H9 (cell line): Measurements from ENCODE around the gene LASP1. TPM values are rescaled to one million over a fixed set of nuclear protein-coding genes. Genes with fewer than 3 reads are reported as not detected.

ENCODE experiments used
- DNase-seq: peaks from one replicate; pipeline ENCODE4 v3.0.0-alpha.2; 2017
- H2AFZ ChIP-seq: one replicate; pipeline ENCODE4 v1.6.1; 2013; ENCODE audit warnings: mild to moderate bottlenecking, low read length, control low read depth, moderate library complexity
- H2AK5ac ChIP-seq: 2 replicates; pipeline ENCODE4 v1.6.1; 2013; ENCODE audit warnings: low read length, control low read depth, mixed read lengths; ENCODE audit not compliant: insufficient read length
- H2BK120ac ChIP-seq: one replicate; pipeline ENCODE4 v1.6.1; 2013; ENCODE audit warnings: low read depth, mild to moderate bottlenecking, low read length, control low read depth, inconsistent platforms; ENCODE audit not compliant: poor library complexity, severe bottlenecking
- H2BK12ac ChIP-seq: 2 replicates; pipeline ENCODE4 v1.6.1; 2013; ENCODE audit warnings: low read length, control low read depth, mixed read lengths, low read depth; ENCODE audit not compliant: insufficient read length
- H2BK15ac ChIP-seq: 2 replicates; pipeline ENCODE4 v1.6.1; 2013; ENCODE audit warnings: low read depth, low read length, control low read depth
- H2BK20ac ChIP-seq: one replicate; pipeline ENCODE4 v1.6.1; 2013; ENCODE audit warnings: low read depth, mild to moderate bottlenecking, low read length, control low read depth, inconsistent platforms; ENCODE audit not compliant: poor library complexity, severe bottlenecking
- H2BK5ac ChIP-seq: 2 replicates; pipeline ENCODE4 v1.6.1; 2013; ENCODE audit warnings: low read length, control low read depth, mixed read lengths; ENCODE audit not compliant: insufficient read length
- H3K14ac ChIP-seq: 2 replicates; pipeline ENCODE4 v1.6.1; 2013; ENCODE audit warnings: low read length, control low read depth; ENCODE audit not compliant: insufficient read depth
- H3K18ac ChIP-seq: 2 replicates; pipeline ENCODE4 v1.6.1; 2013; ENCODE audit warnings: low read depth, mild to moderate bottlenecking, mixed read lengths, low read length, control low read depth; ENCODE audit not compliant: insufficient read length
- H3K23ac ChIP-seq: 2 replicates; pipeline ENCODE4 v1.6.1; 2013; ENCODE audit warnings: low read length, control low read depth, mixed read lengths, low read depth; ENCODE audit not compliant: insufficient read length
- H3K23me2 ChIP-seq: 2 replicates; pipeline ENCODE4 v1.6.1; 2013; ENCODE audit warnings: low read depth, mild to moderate bottlenecking, mixed read lengths, low read length, control low read depth; ENCODE audit not compliant: insufficient read length, poor library complexity, severe bottlenecking
- H3K27ac ChIP-seq: 2 replicates; pipeline ENCODE4 v1.5.1; 2013; ENCODE audit warnings: low read length, control low read depth, mixed read lengths, low read depth; ENCODE audit not compliant: insufficient read length
- H3K27me3 ChIP-seq: 2 replicates; pipeline ENCODE4 v1.6.1; 2013; ENCODE audit warnings: low read length, control low read depth, inconsistent platforms; ENCODE audit not compliant: insufficient read depth
- H3K4ac ChIP-seq: 2 replicates; pipeline ENCODE4 v1.6.1; 2013; ENCODE audit warnings: low read depth, mild to moderate bottlenecking, control low read depth, inconsistent platforms, low read length, moderate library complexity
- H3K4me1 ChIP-seq: 2 replicates; pipeline ENCODE4 v1.6.1; 2013; ENCODE audit warnings: low read length, control low read depth, inconsistent platforms; ENCODE audit not compliant: insufficient read depth
- H3K4me2 ChIP-seq: 2 replicates; pipeline ENCODE4 v1.6.1; 2013; ENCODE audit warnings: low read length, control low read depth, mixed read lengths; ENCODE audit not compliant: insufficient read length, insufficient read depth
- H3K56ac ChIP-seq: 2 replicates; pipeline ENCODE4 v1.6.1; 2013; ENCODE audit warnings: low read depth, mild to moderate bottlenecking, mixed read lengths, low read length, control low read depth; ENCODE audit not compliant: insufficient read length
- H3K79me1 ChIP-seq: 2 replicates; pipeline ENCODE4 v1.6.1; 2013; ENCODE audit warnings: low read depth, mild to moderate bottlenecking, moderate library complexity, low read length, control low read depth, inconsistent platforms; ENCODE audit not compliant: insufficient read depth, poor library complexity, severe bottlenecking
- H3K79me2 ChIP-seq: 2 replicates; pipeline ENCODE4 v1.6.1; 2013; ENCODE audit warnings: low read length, control low read depth, inconsistent platforms; ENCODE audit not compliant: insufficient read depth
- H3K9ac ChIP-seq: 2 replicates; pipeline ENCODE4 v1.6.1; 2013; ENCODE audit warnings: low read length, control low read depth, mixed read lengths; ENCODE audit not compliant: insufficient read length; ENCODE audit errors: extremely low read depth
- H3K9me3 ChIP-seq: one replicate; pipeline ENCODE4 v1.6.1; 2013; ENCODE audit warnings: low read depth, low read length, inconsistent platforms; ENCODE audit not compliant: control insufficient read depth
- H3T11ph ChIP-seq: one replicate; pipeline ENCODE4 v1.6.1; 2013; ENCODE audit warnings: mild to moderate bottlenecking, low read length, control low read depth, inconsistent platforms
- H4K20me1 ChIP-seq: one replicate; pipeline ENCODE4 v1.6.1; 2013; ENCODE audit not compliant: control insufficient read depth, insufficient read length, insufficient read depth
- H4K5ac ChIP-seq: 2 replicates; pipeline ENCODE4 v1.6.1; 2013; ENCODE audit warnings: low read depth, mild to moderate bottlenecking, mixed read lengths, low read length, control low read depth; ENCODE audit not compliant: insufficient read length
- H4K8ac ChIP-seq: replicated peaks from 2 replicates; pipeline ENCODE4 v1.6.1; 2013; ENCODE audit warnings: low read length, control low read depth, mixed read lengths, low read depth; ENCODE audit not compliant: insufficient read length
- H4K91ac ChIP-seq: 2 replicates; pipeline ENCODE4 v1.6.1; 2013; ENCODE audit warnings: low read depth, mild to moderate bottlenecking, moderate library complexity, mixed read lengths, low read length, control low read depth; ENCODE audit not compliant: insufficient read length
- H3K27ac Mint-ChIP-seq, 3 experiments: 2 replicates in 2 of 3; 3 replicates in 1 of 3; pipeline ENCODE4 v1.8.0; 2020 to 2021; ENCODE audit warnings: mixed read lengths in 3 of 3, mild to moderate bottlenecking in 1 of 3, moderate library complexity in 1 of 3
- H3K27me3 Mint-ChIP-seq: 2 replicates; pipeline ENCODE4 v1.8.0; 2021; ENCODE audit warnings: low read depth, mild to moderate bottlenecking, moderate library complexity, mixed read lengths
- H3K36me3 Mint-ChIP-seq, 3 experiments: 2 replicates in 2 of 3; 3 replicates in 1 of 3; pipeline ENCODE4 v1.8.0; 2020 to 2021; ENCODE audit warnings: low read depth in 3 of 3, mixed read lengths in 3 of 3; ENCODE audit not compliant: insufficient read depth in 1 of 3
- H3K4me1 Mint-ChIP-seq, 2 experiments: 2 replicates each; pipeline ENCODE4 v1.8.0; 2020; ENCODE audit warnings: mixed read lengths in 2 of 2
- H3K4me3 Mint-ChIP-seq, 2 experiments: 2 replicates in 1 of 2; 3 replicates in 1 of 2; pipeline ENCODE4 v1.8.0; 2020 to 2021; ENCODE audit warnings: mild to moderate bottlenecking in 2 of 2, mixed read lengths in 2 of 2, moderate library complexity in 1 of 2
- H3K9me3 Mint-ChIP-seq, 2 experiments: 2 replicates in 1 of 2; 3 replicates in 1 of 2; pipeline ENCODE4 v1.8.0; 2020; ENCODE audit warnings: mild to moderate bottlenecking in 2 of 2, mixed read lengths in 2 of 2, moderate library complexity in 1 of 2
- whole genome bisulfite sequencing: extraction: QIAGEN DNeasy Blood & Tissue Kit; methylation state at CpG from one replicate; pipeline ENCODE4 v1.1.7; 2013; ENCODE audit warnings: missing lambda C conversion rate, low lambda C conversion rate, mixed read lengths; ENCODE audit not compliant: insufficient read length; ENCODE audit errors: extremely low coverage; 5-methylcytosine and 5-hydroxymethylcytosine counted together
- total RNA-seq: library from RNA; stranded (reverse); gene quantifications from 2 replicates; pipeline ENCODE4 v1.2.1, GENCODE V29; 2021
- TF ChIP-seq, protein P1 (sequence below): fragments of 200-600 bp; sonication (generic); conservative IDR thresholded peaks from 3 replicates; pipeline ENCODE4 v1.8.0; 2021; ENCODE audit warnings: antibody characterized with exemption, mild to moderate bottlenecking

Gene LASP1
- total RNA-seq, 1 experiment from 2014 or later = 121 TPM

- Histone ChIP-seq H2BK20ac (no peak overlapping the region), H3K4me1 (no peaks in the 10 kb centered on the region), H3K27ac (no peak overlapping the region), H2BK12ac (no peak overlapping the region), H3K56ac (no peak overlapping the region), H4K20me1 (no peaks in the 10 kb centered on the region), H3K79me2 (no peaks in the 10 kb centered on the region), H3K4me2 (no peak overlapping the region), H4K5ac (no peak overlapping the region), H4K91ac (no peak overlapping the region), H3K4ac (no peak overlapping the region), H2BK5ac (no peak overlapping the region), H3K23me2 (no peaks in the 10 kb centered on the region), H3K9ac (no peak overlapping the region), H3K27me3 (no peaks in the 10 kb centered on the region), H3K14ac (no peak overlapping the region), H3K79me1 (no peaks in the 10 kb centered on the region), H2AFZ (no peak overlapping the region), H3K18ac (no peak overlapping the region), H3K23ac (no peak overlapping the region), H2BK15ac (no peak overlapping the region), H3T11ph (no peak overlapping the region), H2BK120ac (no peak overlapping the region), H3K9me3 (no peaks in the 10 kb centered on the region), H2AK5ac (no peak overlapping the region), H4K8ac (no peak overlapping the region)
- DNase-seq = no peak
- TF ChIP-seq, protein P1, sequence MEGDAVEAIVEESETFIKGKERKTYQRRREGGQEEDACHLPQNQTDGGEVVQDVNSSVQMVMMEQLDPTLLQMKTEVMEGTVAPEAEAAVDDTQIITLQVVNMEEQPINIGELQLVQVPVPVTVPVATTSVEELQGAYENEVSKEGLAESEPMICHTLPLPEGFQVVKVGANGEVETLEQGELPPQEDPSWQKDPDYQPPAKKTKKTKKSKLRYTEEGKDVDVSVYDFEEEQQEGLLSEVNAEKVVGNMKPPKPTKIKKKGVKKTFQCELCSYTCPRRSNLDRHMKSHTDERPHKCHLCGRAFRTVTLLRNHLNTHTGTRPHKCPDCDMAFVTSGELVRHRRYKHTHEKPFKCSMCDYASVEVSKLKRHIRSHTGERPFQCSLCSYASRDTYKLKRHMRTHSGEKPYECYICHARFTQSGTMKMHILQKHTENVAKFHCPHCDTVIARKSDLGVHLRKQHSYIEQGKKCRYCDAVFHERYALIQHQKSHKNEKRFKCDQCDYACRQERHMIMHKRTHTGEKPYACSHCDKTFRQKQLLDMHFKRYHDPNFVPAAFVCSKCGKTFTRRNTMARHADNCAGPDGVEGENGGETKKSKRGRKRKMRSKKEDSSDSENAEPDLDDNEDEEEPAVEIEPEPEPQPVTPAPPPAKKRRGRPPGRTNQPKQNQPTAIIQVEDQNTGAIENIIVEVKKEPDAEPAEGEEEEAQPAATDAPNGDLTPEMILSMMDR = peak; percentile 37; the same call in 2 of the 3 replicates
- Mint-ChIP-seq H3K27me3 (no peaks in the 10 kb centered on the region), H3K9me3 (peaks cover 0 to 5% of the 10 kb centered on the region in 2 experiments; a peak in 1 of 5 replicates), H3K4me1 (peaks cover 12 to 27% of the 10 kb centered on the region in 2 experiments), H3K27ac (no peak overlapping the region), H3K36me3 (0 out of 7 replicates have a peak, but pooled peaks cover 0 to 6% (median 0%) of the 10 kb centered on the region in 3 experiments), H3K4me3 (no peak overlapping the region)
- no CpG with 5 or more reads among the region's 4 CpGs for WGBS
Measured at GRCh38 chr17:38970128-38970527, 100.3 kb downstream of the LASP1 start.
